Cardiac muscle cell (in vitro differentiated cells and primary cell): ENCODE results near the gene ABCG1. TPM values are rescaled to one million over a fixed set of nuclear protein-coding genes. Genes with fewer than 3 reads are reported as not detected.

Source experiments
- DNase-seq, 2 donors: peaks; one replicate each; pipeline versions ENCODE4 v3.0.0 to v3.0.0-alpha.2; 2010 to 2017; ENCODE audit warnings: low read depth in 1 of 2, low spot score in 1 of 2
- H3K27ac ChIP-seq: fragments of 200-600 bp; sonication (generic); 2 replicates; pipeline ENCODE4 v1.5.1; 2016
- H3K27me3 ChIP-seq: fragments of 200-600 bp; sonication (generic); 2 replicates; pipeline ENCODE4 v1.6.0; 2016; ENCODE audit warnings: control low read depth
- H3K36me3 ChIP-seq: fragments of 200-600 bp; sonication (generic); 2 replicates; pipeline ENCODE4 v1.5.1; 2016; ENCODE audit warnings: control low read depth
- H3K4me1 ChIP-seq: fragments of 200-600 bp; sonication (generic); 2 replicates; pipeline ENCODE4 v1.8.1; 2017; ENCODE audit warnings: low read depth, mild to moderate bottlenecking, mixed run types
- H3K4me3 ChIP-seq: fragments of 200-600 bp; sonication (generic); 2 replicates; pipeline ENCODE4 v1.5.1; 2016; ENCODE audit warnings: mild to moderate bottlenecking
- H3K9me3 ChIP-seq: fragments of 200-600 bp; sonication (generic); 2 replicates; pipeline ENCODE4 v1.5.1; 2017; ENCODE audit warnings: low read depth, mild to moderate bottlenecking, control low read depth
- CTCF ChIP-seq: IDR thresholded peaks from 2 replicates; pipeline ENCODE4 v1.5.1; 2012; ENCODE audit warnings: low read depth, mild to moderate bottlenecking, low read length
- polyA plus RNA-seq: library from polyadenylated mRNA; unstranded; fragments of >200 nt; fragmentation: Nextera tagmentation; extraction: Ambion mirVana; gene quantifications from 2 replicates; pipeline ENCODE4 v1.2.1, GENCODE V29; 2016
- total RNA-seq: library from RNA; depleted of rRNA; stranded (reverse); fragments of >200 nt; gene quantifications from 2 replicates; pipeline ENCODE4 v1.2.3, GENCODE V29; 2016

Gene ABCG1
- total and polyA plus RNA-seq, 2 experiments from 2014 or later: 4.0 to 4.9 TPM

GRCh38 chr21:42301371-42302075 is 82.6 kb downstream of the ABCG1 start:
- no peak overlapping the region for H3K27ac ChIP-seq
- TF ChIP-seq CTCF: no peak
- no peaks in the 10 kb centered on the region for H3K27me3 ChIP-seq
- H3K9me3 ChIP-seq: no peaks in the 10 kb centered on the region
- H3K4me3 ChIP-seq: no peak overlapping the region
- H3K36me3 ChIP-seq: no peaks in the 10 kb centered on the region
- no peak for DNase-seq
- no peaks in the 10 kb centered on the region for H3K4me1 ChIP-seq

DNA sequence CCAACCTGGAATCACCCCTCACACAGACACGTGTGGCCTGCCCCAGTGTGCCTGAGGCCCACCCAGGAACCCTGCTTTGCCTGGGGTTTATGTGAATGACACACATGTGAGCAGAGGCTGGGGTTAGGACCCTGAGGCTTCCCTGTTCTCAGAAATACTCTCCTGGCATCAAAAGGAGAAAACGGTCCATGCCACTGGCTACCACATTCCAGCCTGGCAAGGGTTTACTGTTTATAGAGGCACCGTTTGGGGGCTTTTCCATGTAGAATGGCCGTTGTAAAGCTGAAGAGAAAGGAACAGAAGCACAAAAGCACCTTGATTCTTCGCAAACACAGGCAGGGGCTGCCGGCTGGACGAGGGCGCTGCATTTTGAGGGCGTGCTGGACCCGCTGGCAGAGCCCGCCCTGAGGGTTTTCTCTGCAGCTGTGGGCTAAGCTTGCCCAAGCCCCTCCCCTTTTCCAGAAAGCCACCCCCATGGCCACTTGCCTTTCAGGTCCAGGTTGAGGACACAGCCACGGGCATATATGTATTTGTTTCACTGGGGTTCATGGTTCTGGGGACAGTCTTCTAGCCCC is 83.2 kb downstream of the ABCG1 start:
- H3K27ac ChIP-seq: no peak overlapping the region
- H3K4me1 ChIP-seq: no peaks in the 10 kb centered on the region
- H3K36me3 ChIP-seq: no peaks in the 10 kb centered on the region
- H3K4me3 ChIP-seq: no peak overlapping the region
- no peaks in the 10 kb centered on the region for H3K27me3 ChIP-seq
- no peak for TF ChIP-seq CTCF
- DNase-seq: no peak
- H3K9me3 ChIP-seq: no peaks in the 10 kb centered on the region

- no peaks in the 10 kb centered on the region for H3K27me3 ChIP-seq
- H3K4me1 ChIP-seq: no peaks in the 10 kb centered on the region
- TF ChIP-seq CTCF: no peak
- no peak overlapping the region for H3K4me3 ChIP-seq
- H3K9me3 ChIP-seq: no peaks in the 10 kb centered on the region
- no peak for DNase-seq
- no peaks in the 10 kb centered on the region for H3K36me3 ChIP-seq
- no peak overlapping the region for H3K27ac ChIP-seq
Measured at GRCh38 chr21:42302794-42303193, 83.9 kb downstream of the ABCG1 start.

DNA sequence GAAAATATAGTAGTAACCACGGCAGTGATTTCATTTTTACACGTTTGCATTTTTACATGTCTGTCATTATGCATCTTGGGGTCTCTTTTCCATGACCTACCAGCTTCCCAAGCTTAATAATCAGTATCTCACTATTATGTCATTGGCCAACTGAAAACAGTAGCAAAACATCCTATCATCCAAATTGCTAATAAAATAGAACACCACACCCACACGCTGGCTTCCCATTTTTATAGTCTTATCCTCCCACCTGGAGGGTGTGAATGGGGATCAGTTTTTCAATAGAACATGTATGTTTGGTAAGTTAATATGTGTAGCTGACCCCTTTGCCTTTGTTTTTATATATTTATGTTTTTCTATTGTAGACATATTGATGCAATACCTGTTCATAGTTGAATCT is 84.5 kb downstream of the ABCG1 start:
- Histone ChIP-seq H3K27me3 (no peaks in the 10 kb centered on the region), H3K4me3 (no peak overlapping the region), H3K9me3 (no peaks in the 10 kb centered on the region), H3K36me3 (no peaks in the 10 kb centered on the region), H3K4me1 (no peaks in the 10 kb centered on the region), H3K27ac (no peak overlapping the region)
- DNase-seq: no peak
- TF ChIP-seq CTCF: no peak

GRCh38 chr21:42304556-42305454 is 85.9 kb downstream of the ABCG1 start:
- H3K4me3 ChIP-seq: no peak overlapping the region
- no peak overlapping the region for H3K27ac ChIP-seq
- no peak for DNase-seq
- H3K9me3 ChIP-seq: no peaks in the 10 kb centered on the region
- no peak for TF ChIP-seq CTCF
- H3K4me1 ChIP-seq: no peaks in the 10 kb centered on the region
- H3K27me3 ChIP-seq: no peaks in the 10 kb centered on the region
- H3K36me3 ChIP-seq: no peaks in the 10 kb centered on the region
